A375 (cell line): ENCODE data around the gene PCID2. TPM values are rescaled to one million over a fixed set of nuclear protein-coding genes. Genes with fewer than 3 reads are reported as not detected.

Source experiments
- small RNA-seq: library from RNA; depleted of rRNA; stranded (forward); fragments of <200 nt; gene quantifications from one replicate; pipeline ENCODE3, GENCODE V24; 2014
- total RNA-seq: library from RNA; depleted of rRNA; stranded (reverse); fragments of >200 nt; shearing (Covaris generic); gene quantifications from 2 replicates; pipeline ENCODE4 v1.2.3, GENCODE V29; 2014; rRNA removed

PCID2 gene
- 78.6 and 92.6 TPM in 2 replicates for total RNA-seq

GRCh38 chr13:113208421-113209335 lies at the start of gene PCID2:
Gene PCID2, minus strand, starts transcription at chr13:113208669. Its CDS starts 35 bp downstream, at chr13:113208634.

GRCh38 chr13:113209336-113209758 lies 878 bp upstream of the PCID2 start, which contains the start of gene CUL4A:
Gene CUL4A, plus strand, starts transcription at chr13:113209613. Its CDS starts 15 bp downstream, at chr13:113209628.

GRCh38 chr13:113157929-113158747 lies 50.3 kb downstream of the PCID2 start, which contains the start of gene PROZ:
Gene PROZ, plus strand, starts transcription at chr13:113158648. Its CDS starts 13 bp downstream, at chr13:113158661.

Small RNA genes lying within 50 kb of the gene (small RNA-seq; reads per million reads assigned to genes)
- not detected for gene AL137002.1

Other genes starting within 250 kb of the PCID2 start
- 22.9 and 25.4 TPM in 2 replicates for gene MCF2L, start 239.5 kb downstream of the PCID2 start, total RNA-seq
- gene F7, start 102.9 kb downstream of the PCID2 start, total RNA-seq, result not detected in 2 replicates
- not detected in 2 replicates for gene F10, start 85.9 kb downstream of the PCID2 start, total RNA-seq
- gene PROZ, start 50.0 kb downstream of the PCID2 start, total RNA-seq, result not detected in 2 replicates
- 155 and 156 TPM in 2 replicates for gene CUL4A, start 944 bp upstream of the PCID2 start, total RNA-seq
- gene LAMP1, start 88.6 kb upstream of the PCID2 start, total RNA-seq, result 84.3 and 86.5 TPM in 2 replicates
- 0.21 TPM in 1 of 2 replicates, not detected in the other for gene GRTP1, start 155.5 kb upstream of the PCID2 start, total RNA-seq
- gene ADPRHL1, start 244.8 kb upstream of the PCID2 start, total RNA-seq, result 2.3 and 4.2 TPM in 2 replicates